ENCODE measurements around the gene FEM1B. TPM values are rescaled to one million over a fixed set of nuclear protein-coding genes. Genes with fewer than 3 reads are reported as not detected.

Gene FEM1B
- total RNA-seq, 1 donor from 2014 or later: 54.1 TPM

GRCh38 chr15:68285259-68285980 is 7.9 kb downstream of the FEM1B start:
- DNase-seq (ENCODE audit: low read depth): peak; percentile 90

- no peak for DNase-seq (ENCODE audit: low read depth)
These were observed 8.7 kb downstream of the FEM1B start for GRCh38 chr15:68286256-68286655.

GRCh38 chr15:68289057-68289456 is 11.5 kb downstream of the FEM1B start:
- no peak for DNase-seq (ENCODE audit: low read depth)

- no peak for DNase-seq (ENCODE audit: low read depth)
These were observed 12.2 kb downstream of the FEM1B start for GRCh38 chr15:68289621-68290352.

GRCh38 chr15:68290715-68291114 is 13.2 kb downstream of the FEM1B start:
- DNase-seq (ENCODE audit: low read depth): no peak

GRCh38 chr15:68292157-68292781 is 14.7 kb downstream of the FEM1B start:
- DNase-seq (ENCODE audit: low read depth): no peak

- no peak for DNase-seq (ENCODE audit: low read depth)
These were observed 15.4 kb downstream of the FEM1B start for GRCh38 chr15:68292967-68293366.

GRCh38 chr15:68295014-68295805 is 17.7 kb downstream of the FEM1B start:
- DNase-seq (ENCODE audit: low read depth): no peak

GRCh38 chr15:68298336-68298735 is 20.8 kb downstream of the FEM1B start:
- no peak for DNase-seq (ENCODE audit: low read depth)

GRCh38 chr15:68298882-68299381 is 21.4 kb downstream of the FEM1B start:
- no peak for DNase-seq (ENCODE audit: low read depth)

GRCh38 chr15:68299436-68299835 is 21.9 kb downstream of the FEM1B start:
- DNase-seq (ENCODE audit: low read depth): no peak

GRCh38 chr15:68300115-68300940 is 22.8 kb downstream of the FEM1B start:
- no peak for DNase-seq (ENCODE audit: low read depth)

- no peak for DNase-seq (ENCODE audit: low read depth)
These were observed 23.8 kb downstream of the FEM1B start for GRCh38 chr15:68301301-68301700.

GRCh38 chr15:68302729-68303128 is 25.2 kb downstream of the FEM1B start:
- no peak for DNase-seq (ENCODE audit: low read depth)

- DNase-seq (ENCODE audit: low read depth): no peak
These were observed 25.6 kb downstream of the FEM1B start for GRCh38 chr15:68303134-68303533.

GRCh38 chr15:68303560-68304436 is 26.3 kb downstream of the FEM1B start:
- peak; percentile 31 for DNase-seq (ENCODE audit: low read depth)

GRCh38 chr15:68304589-68305337 is 27.2 kb downstream of the FEM1B start:
- DNase-seq (ENCODE audit: low read depth): no peak

GRCh38 chr15:68305420-68305871 is 27.9 kb downstream of the FEM1B start:
- DNase-seq (ENCODE audit: low read depth): no peak
